Caco-2 (cell line): ENCODE measurements around the gene REEP1. TPM values are rescaled to one million over a fixed set of nuclear protein-coding genes. Genes with fewer than 3 reads are reported as not detected.

Source experiments
- BruUV-seq: library from RNA; stranded (reverse); fragments of 400-500 nt; replicated peaks from 2 replicates; lab custom pipeline; 2021; lab: Mats Ljungman, UMichigan
- CTCF ChIA-PET: fragments of 300-600 bp; sonication (Branson Sonifier 250); formaldehyde crosslinking; loops from one replicate; lab custom pipeline; 2022; ENCODE audit warnings: antibody characterized with exemption; lab: Charles Lee
- POLR2A ChIA-PET: fragments of 300-600 bp; sonication (Branson Sonifier 250); formaldehyde crosslinking; loops from one replicate; lab custom pipeline; 2022; ENCODE audit warnings: antibody characterized with exemption; lab: Charles Lee
- DNase-seq, 2 experiments: peaks; one replicate each; pipeline versions ENCODE4 v3.0.0 to v3.0.0-alpha.2; 2020 to 2022
- H3K27me3 ChIP-seq: replicated peaks from 2 replicates; pipeline ENCODE4 v1.6.0; 2011; ENCODE audit warnings: low read length; ENCODE audit not compliant: control insufficient read depth, insufficient read depth
- H3K36me3 ChIP-seq: 2 replicates; pipeline ENCODE4 v1.5.1; 2011; ENCODE audit warnings: low read length; ENCODE audit not compliant: control insufficient read depth, insufficient read depth
- H3K4me1 ChIP-seq: fragments of 250-450 bp; sonication (Bioruptor Pico); 2 replicates; pipeline ENCODE4 v1.5.1; 2020; ENCODE audit warnings: mild to moderate bottlenecking
- H3K4me3 ChIP-seq: 2 replicates; pipeline ENCODE4 v1.5.1; 2011; ENCODE audit warnings: low read depth, mild to moderate bottlenecking, control low read depth, low read length
- H3K9me3 ChIP-seq: fragments of 250-450 bp; sonication (Bioruptor Pico); 2 replicates; pipeline ENCODE4 v1.5.1; 2020; ENCODE audit warnings: mild to moderate bottlenecking, moderate library complexity
- H3K27ac Mint-ChIP-seq: one replicate; pipeline ENCODE4 v1.8.0; 2022; ENCODE audit warnings: mixed read lengths; ENCODE audit not compliant: unreplicated experiment
- H3K27me3 Mint-ChIP-seq: one replicate; pipeline ENCODE4 v1.8.0; 2022; ENCODE audit warnings: mixed read lengths; ENCODE audit not compliant: insufficient read depth, unreplicated experiment
- H3K36me3 Mint-ChIP-seq: one replicate; pipeline ENCODE4 v1.8.0; 2022; ENCODE audit warnings: mild to moderate bottlenecking, mixed read lengths; ENCODE audit not compliant: insufficient read depth, unreplicated experiment
- H3K4me1 Mint-ChIP-seq: one replicate; pipeline ENCODE4 v1.8.0; 2022; ENCODE audit warnings: low read depth, mixed read lengths; ENCODE audit not compliant: unreplicated experiment
- H3K4me3 Mint-ChIP-seq: one replicate; pipeline ENCODE4 v1.8.0; 2022; ENCODE audit warnings: mild to moderate bottlenecking, moderate library complexity, mixed read lengths; ENCODE audit not compliant: unreplicated experiment
- H3K9me3 Mint-ChIP-seq: one replicate; pipeline ENCODE4 v1.8.0; 2022; ENCODE audit warnings: mixed read lengths; ENCODE audit not compliant: unreplicated experiment
- intact Hi-C: fragments of 100-400 bp; cut with micrococcal nuclease; formaldehyde crosslinking; loops from one replicate; pipeline ENCODE4 v1.10.0; 2022; ENCODE audit not compliant: unreplicated experiment
- total RNA-seq: library from RNA; stranded (reverse); gene quantifications from 2 replicates; pipeline ENCODE4 v1.2.3, GENCODE V29; 2022
- TF ChIP-seq, protein P1 (sequence below), 2 experiments: fragments of 200-600 bp in 1 of 2; IDR thresholded peaks; 1 replicate in 1 of 2; 2 replicates in 1 of 2; pipeline versions ENCODE4 v1.5.1 to v1.8.0; 2011 to 2022; ENCODE audit warnings: antibody characterized with exemption in 1 of 2, control low read depth in 1 of 2, inconsistent platforms in 1 of 2, low read depth in 1 of 2, low read length in 1 of 2, mild to moderate bottlenecking in 1 of 2, moderate library complexity in 1 of 2; ENCODE audit not compliant: insufficient read depth in 1 of 2, severe bottlenecking in 1 of 2, unreplicated experiment in 1 of 2

The REEP1 gene
- total RNA-seq, 1 experiment from 2014 or later, result 16.6 TPM

DNA sequence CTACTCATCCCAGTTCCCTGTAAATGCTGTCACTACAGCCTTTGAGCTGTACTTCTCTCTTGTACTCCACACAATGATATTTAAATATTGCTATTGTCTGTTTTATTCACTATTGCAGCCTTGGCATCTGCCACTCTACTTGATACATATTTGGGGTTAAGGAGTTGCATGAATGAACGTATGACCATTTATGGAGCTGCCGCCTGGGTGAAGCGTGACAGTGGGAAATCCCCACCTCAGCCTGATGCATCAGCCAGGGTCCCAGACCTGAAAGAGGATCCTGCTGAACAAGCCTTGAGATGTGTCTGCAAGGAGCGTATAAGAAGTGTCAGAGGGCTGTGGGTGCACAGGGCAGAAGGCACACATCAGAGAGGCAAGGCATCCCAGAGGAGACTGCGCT lies 99.1 kb downstream of the REEP1 start:
- CTCF ChIA-PET, result no interaction called here
- H3K4me3 Mint-ChIP-seq, result no peak overlapping the region

GRCh38 chr2:86237172-86237571 lies 100.3 kb downstream of the REEP1 start:
- Histone ChIP-seq H3K9me3 (no peaks in the 10 kb centered on the region), H3K36me3 (no peaks in the 10 kb centered on the region), H3K4me1 (no peaks in the 10 kb centered on the region), H3K27me3 (no peaks in the 10 kb centered on the region), H3K4me3 (no peak overlapping the region)
- no peak overlapping the region for H3K27ac Mint-ChIP-seq
- TF ChIP-seq, protein P1, sequence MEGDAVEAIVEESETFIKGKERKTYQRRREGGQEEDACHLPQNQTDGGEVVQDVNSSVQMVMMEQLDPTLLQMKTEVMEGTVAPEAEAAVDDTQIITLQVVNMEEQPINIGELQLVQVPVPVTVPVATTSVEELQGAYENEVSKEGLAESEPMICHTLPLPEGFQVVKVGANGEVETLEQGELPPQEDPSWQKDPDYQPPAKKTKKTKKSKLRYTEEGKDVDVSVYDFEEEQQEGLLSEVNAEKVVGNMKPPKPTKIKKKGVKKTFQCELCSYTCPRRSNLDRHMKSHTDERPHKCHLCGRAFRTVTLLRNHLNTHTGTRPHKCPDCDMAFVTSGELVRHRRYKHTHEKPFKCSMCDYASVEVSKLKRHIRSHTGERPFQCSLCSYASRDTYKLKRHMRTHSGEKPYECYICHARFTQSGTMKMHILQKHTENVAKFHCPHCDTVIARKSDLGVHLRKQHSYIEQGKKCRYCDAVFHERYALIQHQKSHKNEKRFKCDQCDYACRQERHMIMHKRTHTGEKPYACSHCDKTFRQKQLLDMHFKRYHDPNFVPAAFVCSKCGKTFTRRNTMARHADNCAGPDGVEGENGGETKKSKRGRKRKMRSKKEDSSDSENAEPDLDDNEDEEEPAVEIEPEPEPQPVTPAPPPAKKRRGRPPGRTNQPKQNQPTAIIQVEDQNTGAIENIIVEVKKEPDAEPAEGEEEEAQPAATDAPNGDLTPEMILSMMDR (IDR thresholded peaks at IDR 0.05; ENCODE audit: insufficient read depth in 1 of 2, low read depth in 1 of 2, low read length in 1 of 2, severe bottlenecking in 1 of 2, unreplicated experiment in 1 of 2), result no peak
- H3K27me3 Mint-ChIP-seq, result no peaks in the 10 kb centered on the region
- ChIA-PET POLR2A (no interaction called here), CTCF (no interaction called here)
- no peaks in the 10 kb centered on the region for H3K9me3 Mint-ChIP-seq
- H3K36me3 Mint-ChIP-seq, result no peaks in the 10 kb centered on the region
- DNase-seq, result no peak
- peaks cover 6% of the 10 kb centered on the region for H3K4me1 Mint-ChIP-seq
- no TSS peak for BruUV-seq
- intact Hi-C loops, result no loop called here
- H3K4me3 Mint-ChIP-seq, result no peak overlapping the region

More for the DNA sequence above, 99.1 kb downstream of the REEP1 start:
- POLR2A ChIA-PET, result no interaction called here
- no peak overlapping the region for H3K4me3 ChIP-seq
- Mint-ChIP-seq H3K36me3 (no peaks in the 10 kb centered on the region), H3K27me3 (no peaks in the 10 kb centered on the region), H3K27ac (no peak overlapping the region), H3K9me3 (no peaks in the 10 kb centered on the region), H3K4me1 (peaks cover 15% of the 10 kb centered on the region)
- TF ChIP-seq, protein P1 (IDR thresholded peaks at IDR 0.05; ENCODE audit: insufficient read depth in 1 of 2, low read depth in 1 of 2, low read length in 1 of 2, severe bottlenecking in 1 of 2, unreplicated experiment in 1 of 2), result no peak
- no peaks in the 10 kb centered on the region for H3K36me3 ChIP-seq
- no peaks in the 10 kb centered on the region for H3K27me3 ChIP-seq
- no TSS peak for BruUV-seq
- H3K9me3 ChIP-seq, result no peaks in the 10 kb centered on the region
- H3K4me1 ChIP-seq, result no peaks in the 10 kb centered on the region
- no peak for DNase-seq
- intact Hi-C loops, result no loop called here

- CTCF ChIA-PET, result no interaction called here
- Mint-ChIP-seq H3K4me3 (no peak overlapping the region), H3K9me3 (no peaks in the 10 kb centered on the region), H3K4me1 (peaks cover 6% of the 10 kb centered on the region), H3K36me3 (no peaks in the 10 kb centered on the region), H3K27ac (no peak overlapping the region), H3K27me3 (no peaks in the 10 kb centered on the region)
- H3K27me3 ChIP-seq, result no peaks in the 10 kb centered on the region
- DNase-seq, result no peak
- intact Hi-C loops, result no loop called here
- TF ChIP-seq, protein P1 (IDR thresholded peaks at IDR 0.05; ENCODE audit: insufficient read depth in 1 of 2, low read depth in 1 of 2, low read length in 1 of 2, severe bottlenecking in 1 of 2, unreplicated experiment in 1 of 2), result no peak
- BruUV-seq, result no TSS peak
- POLR2A ChIA-PET, result no interaction called here
- H3K9me3 ChIP-seq, result no peaks in the 10 kb centered on the region
- no peaks in the 10 kb centered on the region for H3K36me3 ChIP-seq
- H3K4me3 ChIP-seq, result no peak overlapping the region
- H3K4me1 ChIP-seq, result no peaks in the 10 kb centered on the region
These were observed 102.0 kb downstream of the REEP1 start for GRCh38 chr2:86235196-86235980.
